Bone marrow (tissue), 2 donors: Measurements from ENCODE around the gene NCAN.
A peak's percentile ranks its signal among the peaks of the same experiment; 100 is the strongest.
"Not testable (repeated sequence)": the region's sequence is repeated elsewhere in the genome, so short reads cannot be mapped to it uniquely, and the experiment has no call there.

Experiments
- DNase-seq, 2 donors: peaks; one replicate each; lab custom pipeline; 2025; lab: John Stamatoyannopoulos, UW

NCAN gene

GRCh38 chr19:19211499-19212420, at the start of gene NCAN:
Gene NCAN (plus strand): TSS chr19:19211958. CDS start chr19:19216954, 4,996 bp downstream.
- DNase-seq, result no peak

DNA sequence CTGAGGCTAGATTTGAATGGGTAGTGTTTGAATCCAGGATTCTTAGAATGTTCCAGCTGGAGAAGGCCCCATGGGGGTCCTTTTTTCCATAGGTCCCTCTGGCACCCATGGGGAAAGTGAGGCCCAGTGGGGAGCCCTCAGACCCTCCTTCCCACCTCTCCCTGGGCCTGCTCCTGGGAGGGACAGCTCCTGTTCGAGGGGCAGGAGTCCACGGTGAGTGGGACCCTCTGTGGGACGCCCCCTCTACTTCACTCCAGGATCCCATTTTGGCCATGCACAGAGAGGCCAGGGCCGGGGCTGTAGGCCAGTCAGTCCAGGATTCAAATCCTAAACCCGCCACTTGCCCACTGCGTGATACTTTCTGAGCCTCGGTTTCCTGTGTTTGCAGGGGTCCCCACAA, 49.3 kb upstream of the NCAN start:
- DNase-seq, result no peak

DNA sequence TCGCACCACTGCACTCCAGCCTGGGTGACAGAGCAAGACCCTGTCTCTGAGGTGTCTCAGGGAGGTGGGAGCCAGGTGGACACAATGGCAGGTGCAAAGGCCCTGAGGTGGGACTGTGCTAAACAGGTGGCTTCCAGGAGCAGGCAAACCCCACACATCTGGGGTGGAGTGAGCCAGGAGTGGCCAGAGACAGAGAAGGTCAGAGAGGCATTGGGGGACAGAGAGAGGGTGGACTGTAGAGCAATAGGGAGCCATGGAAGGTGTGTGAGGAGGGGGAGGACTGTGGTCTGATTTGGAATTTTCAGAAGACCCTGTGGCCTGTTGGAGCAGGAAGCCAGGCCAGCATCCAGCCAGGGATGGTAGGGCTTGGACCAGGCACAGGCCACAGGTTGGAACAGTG, 46.4 kb upstream of the NCAN start:
- no peak for DNase-seq

GRCh38 chr19:19167612-19168011, 44.1 kb upstream of the NCAN start:
- no peak for DNase-seq

DNA sequence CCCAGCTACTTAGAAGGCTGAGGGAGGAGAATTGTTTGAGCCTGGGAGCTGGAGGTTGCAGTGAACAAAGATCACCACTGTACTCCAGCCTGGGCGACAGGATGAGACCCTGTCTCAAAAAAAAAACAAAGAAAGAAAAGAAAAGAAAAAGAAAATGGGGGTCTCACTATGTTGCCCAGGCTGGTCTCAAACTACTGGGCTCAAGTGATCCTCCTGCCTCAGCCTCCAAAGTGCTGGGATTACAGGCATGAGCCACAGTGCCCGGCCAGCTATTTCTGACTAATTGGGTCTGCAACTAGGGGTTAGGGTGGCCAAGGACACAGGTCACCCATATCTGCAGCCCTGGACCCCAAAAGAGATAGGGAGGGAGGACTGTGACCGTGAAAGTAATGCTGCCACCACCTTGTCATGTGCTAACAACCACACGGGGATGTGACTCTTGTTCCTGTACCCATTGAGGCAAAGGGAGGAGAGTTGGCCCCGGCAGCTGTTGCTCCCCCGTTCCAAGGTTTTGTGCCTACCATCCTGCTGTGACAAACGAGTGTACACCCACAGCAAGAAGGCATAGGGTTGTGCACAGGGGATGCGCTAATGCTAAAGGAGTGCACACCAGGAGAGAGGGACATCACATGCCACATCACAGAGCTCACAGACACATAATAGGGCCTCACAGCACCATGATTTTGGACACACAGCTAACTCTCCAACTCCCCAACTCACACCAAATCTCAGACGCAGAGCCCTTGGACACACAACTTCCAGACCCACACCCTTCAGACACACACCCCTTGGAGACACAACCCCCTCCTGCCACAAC, 42.3 kb upstream of the NCAN start:
- no peak for DNase-seq

GRCh38 chr19:19170053-19170872, 41.5 kb upstream of the NCAN start, which contains the start of gene MEF2B:
Gene MEF2B (minus strand): TSS chr19:19170263. CDS start chr19:19150735, 19,528 bp downstream.
- no peak for DNase-seq

DNA sequence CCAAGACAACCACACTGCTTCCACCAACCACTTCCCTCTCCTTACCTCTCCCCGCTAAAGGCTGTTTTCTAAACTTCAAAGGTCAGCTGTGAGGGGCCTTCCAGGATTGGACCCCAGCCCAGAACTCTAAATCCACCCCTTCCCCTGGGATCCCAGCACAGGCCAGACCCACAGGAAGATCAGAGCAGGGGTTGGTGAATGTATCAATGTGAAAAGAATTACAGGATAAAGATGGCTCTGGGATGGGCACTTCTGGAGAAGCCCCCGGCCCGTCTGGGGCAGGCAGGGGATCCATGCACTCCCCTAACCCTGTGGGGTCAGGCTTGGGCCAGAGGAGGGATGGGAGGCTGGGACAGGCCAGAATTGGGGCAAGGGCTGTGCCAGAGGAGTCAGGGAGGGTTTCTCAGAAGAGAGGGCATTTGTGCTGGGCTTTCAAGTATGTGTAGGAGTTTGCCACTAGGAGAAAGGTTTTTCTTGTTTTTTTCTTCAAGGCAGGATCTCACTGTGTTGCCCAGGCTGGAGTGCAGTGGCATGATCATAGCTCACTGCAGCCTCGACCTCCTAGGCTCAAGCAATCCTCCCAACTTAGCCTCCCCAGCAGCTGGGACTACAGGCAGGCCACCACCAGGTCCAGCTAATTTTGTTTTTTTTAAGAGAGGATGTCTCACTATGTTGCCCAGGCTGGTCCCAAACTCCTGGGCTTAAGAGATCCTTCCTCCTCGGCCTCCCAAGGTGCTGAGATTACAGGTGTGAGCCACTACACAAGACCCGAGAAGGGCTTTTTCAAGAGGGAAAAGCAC, 40.7 kb upstream of the NCAN start:
- DNase-seq, result no peak

DNA sequence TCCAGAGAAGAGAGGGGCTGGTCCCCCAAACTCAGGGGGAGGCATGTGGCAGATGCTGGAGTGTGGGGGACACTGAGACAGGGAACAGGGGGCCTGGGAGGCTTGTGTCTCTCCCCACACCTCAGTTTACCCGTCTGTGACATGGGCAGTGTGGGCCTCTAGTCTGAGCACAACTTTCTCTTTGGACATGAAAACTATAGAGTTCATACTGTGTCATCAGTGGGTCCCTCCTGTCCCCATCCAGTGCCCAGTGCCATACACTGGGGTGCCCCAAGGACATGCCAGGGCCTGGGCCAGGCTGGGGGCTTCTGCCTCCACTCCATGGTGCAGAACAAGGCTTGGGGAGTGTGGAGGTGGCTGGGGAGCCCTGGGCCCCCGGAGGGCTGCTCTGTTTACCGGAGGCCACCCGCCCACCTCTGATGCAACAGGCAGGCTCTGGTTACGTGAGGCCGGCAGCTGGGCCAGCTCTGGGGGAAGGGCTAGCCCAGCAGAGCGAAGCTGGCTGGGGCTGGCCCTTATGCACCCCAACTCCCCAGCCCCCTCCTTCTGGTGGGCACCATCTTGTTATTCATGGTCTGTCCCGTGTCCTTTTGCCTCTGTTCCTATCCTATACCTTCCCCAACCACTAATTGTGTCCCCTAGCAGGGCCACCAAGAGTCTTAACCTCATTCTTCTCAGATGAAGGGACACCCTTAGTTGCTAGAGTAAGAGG, 39.8 kb upstream of the NCAN start:
- no peak for DNase-seq

DNA sequence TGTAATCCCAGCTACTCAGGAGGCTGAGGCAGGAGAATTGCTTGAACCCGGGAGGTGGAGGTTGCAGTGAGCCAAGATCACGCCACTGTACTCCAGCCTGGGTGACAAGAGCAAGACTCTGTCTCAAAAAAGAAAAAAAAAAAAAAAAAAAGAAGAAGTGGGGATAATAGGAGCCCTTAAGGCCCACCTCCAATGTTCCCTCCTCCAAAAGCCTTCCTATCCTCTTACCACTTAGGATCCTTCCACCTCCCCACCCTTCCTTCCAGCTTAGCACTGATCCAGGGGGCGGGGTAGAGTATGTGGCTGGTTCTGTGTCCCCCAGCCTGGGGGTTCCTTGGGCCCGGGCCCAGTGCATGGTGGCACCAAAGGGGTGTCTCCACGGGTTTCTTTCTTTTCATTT, 38.5 kb upstream of the NCAN start:
- DNase-seq, result not testable (repeated sequence)

DNA sequence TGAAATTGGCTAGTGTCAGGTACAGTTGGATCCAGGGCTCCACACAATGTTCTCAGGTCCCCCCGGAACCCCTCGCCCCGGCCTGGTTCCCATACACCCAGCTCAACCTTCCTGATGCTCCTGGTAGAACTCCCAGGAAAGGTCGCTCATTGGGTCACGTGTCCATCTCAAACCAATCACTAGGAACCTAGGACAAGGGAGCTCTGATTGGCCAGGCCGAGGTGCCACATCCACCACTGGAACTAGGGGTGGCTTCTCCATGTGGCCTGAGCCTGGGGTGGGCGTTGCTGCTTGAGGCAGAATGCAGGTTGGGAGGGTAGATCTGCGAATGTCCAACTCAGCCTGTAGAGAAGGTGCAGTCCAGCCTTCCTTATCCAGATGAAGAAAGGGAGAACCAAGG, 34.8 kb upstream of the NCAN start:
- DNase-seq, result no peak

GRCh38 chr19:19179548-19180441, 32.0 kb upstream of the NCAN start:
- DNase-seq, result no peak

GRCh38 chr19:19181488-19181998, 30.2 kb upstream of the NCAN start:
- DNase-seq, result no peak

- peak; percentile 4 to 32 for DNase-seq
These were observed 25.7 kb upstream of the NCAN start for GRCh38 chr19:19185853-19186740.

- no peak for DNase-seq
These were observed 25.0 kb upstream of the NCAN start for GRCh38 chr19:19186742-19187141.

DNA sequence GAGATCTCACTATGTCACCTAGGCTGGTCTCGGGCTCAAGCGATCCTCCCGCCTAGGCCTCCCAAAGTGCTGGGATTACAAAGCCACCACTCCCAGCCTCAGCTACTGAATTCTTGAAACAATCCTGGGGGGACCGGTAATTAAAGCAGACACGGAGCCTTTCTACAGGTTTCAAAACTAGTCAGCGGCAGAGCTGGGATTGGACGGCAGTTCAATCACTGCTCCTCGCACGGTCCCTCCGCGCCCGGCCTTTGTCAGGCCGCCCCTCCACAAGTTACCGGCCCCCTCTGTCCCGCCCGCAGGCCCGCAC, 20.0 kb upstream of the NCAN start:
- no peak for DNase-seq

GRCh38 chr19:19192078-19192882, 19.5 kb upstream of the NCAN start, which contains the start of the genes BORCS8 and RFXANK:
Gene BORCS8 (minus strand): TSS chr19:19192152. CDS start chr19:19192117, 35 bp downstream.
Gene RFXANK (plus strand): TSS chr19:19192258. CDS start chr19:19193947, 1,689 bp downstream.
- DNase-seq, result peak; percentile 90 to 100

GRCh38 chr19:19192910-19193423, 18.8 kb upstream of the NCAN start:
- DNase-seq, result no peak
